ENCODE results near the gene TRIP12. TPM values are rescaled to one million over a fixed set of nuclear protein-coding genes. Genes with fewer than 3 reads are reported as not detected.

Gene TRIP12
- total and polyA plus RNA-seq, 2 donors (not counting 1 experiment from before 2014, with no cell fraction given), result 30.9 to 274 TPM

GRCh38 chr2:229875549-229875948 lies 46.3 kb downstream of the TRIP12 start:
- Histone ChIP-seq H3K4me2 (replicated peaks; ENCODE audit: low read depth, low read length, poor library complexity, severe bottlenecking) (no peak overlapping the region), H3K36me3 (replicated peaks in 1 of 2; ENCODE audit: control extremely low read depth in 1 of 2, control insufficient read depth in 1 of 2, extremely low read depth in 1 of 2, insufficient read depth in 2 of 2, low read length in 1 of 2) (peaks cover 2 to 37% of the 10 kb centered on the region in 2 experiments), H3K27me3 (replicated peaks in 1 of 4; ENCODE audit: control extremely low read depth in 1 of 4, control insufficient read depth in 3 of 4, insufficient read depth in 4 of 4, low read length in 3 of 4) (no peaks in the 10 kb centered on the region), H4K20me1 (ENCODE audit: control insufficient read depth, insufficient read depth, low read length, poor library complexity, severe bottlenecking) (peaks cover 32% of the 10 kb centered on the region), H3K9ac (ENCODE audit: low read length) (no peak overlapping the region), H3K27ac (ENCODE audit: low read length in 2 of 2) (no peak overlapping the region), H3K79me2 (ENCODE audit: control insufficient read depth, insufficient read depth, low read length) (peaks cover 85% of the 10 kb centered on the region), H3K9me3 (ENCODE audit: control extremely low read depth in 1 of 3, control insufficient read depth in 2 of 3, insufficient read depth in 1 of 3, low read length in 2 of 3) (no peaks in the 10 kb centered on the region), H3K4me3 (ENCODE audit: control extremely low read depth in 1 of 5, extremely low read depth in 1 of 5, insufficient read depth in 1 of 5, low read depth in 2 of 5, low read length in 4 of 5) (no peak overlapping the region), H3K4me1 (ENCODE audit: control insufficient read depth in 2 of 2, insufficient read depth in 2 of 2, low read length in 2 of 2) (peaks cover 7 to 8% of the 10 kb centered on the region in 2 donors), H2AFZ (ENCODE audit: insufficient read depth, low read depth, low read length, poor library complexity, severe bottlenecking) (no peak overlapping the region)
- intact Hi-C loops (cut with micrococcal nuclease), result no loop called here
- Mint-ChIP-seq H3K4me1 (peaks cover 21% of the 10 kb centered on the region), H3K4me3 (no peak overlapping the region), H3K27me3 (no peaks in the 10 kb centered on the region), H3K27ac (no peak overlapping the region), H3K9me3 (ENCODE audit: insufficient read depth) (no peaks in the 10 kb centered on the region)
- DNase-seq (no peak), ATAC-seq (ENCODE audit: low read depth) (no peak)
- TF ChIP-seq CTCF (IDR thresholded peaks at IDR 0.05) (no peak), EZH2 (IDR thresholded peaks at IDR 0.05; ENCODE audit: borderline replicate concordance, insufficient read depth, low read depth, low read length, poor library complexity, severe bottlenecking) (no peak)
- CTCF ChIA-PET, result no interaction called here
- no CpG with 5 or more reads among the region's 2 CpGs for WGBS (ENCODE audit: insufficient coverage)
- POLR2A ChIA-PET, result no interaction called here

GRCh38 chr2:229874647-229875046 lies 47.2 kb downstream of the TRIP12 start:
- H3K4me1 ChIP-seq (ENCODE audit: control insufficient read depth in 2 of 2, insufficient read depth in 2 of 2, low read length in 2 of 2), result peaks cover 7 to 8% of the 10 kb centered on the region in 2 donors
- TF ChIP-seq EZH2 (IDR thresholded peaks at IDR 0.05; ENCODE audit: borderline replicate concordance, insufficient read depth, low read depth, low read length, poor library complexity, severe bottlenecking) (no peak), CTCF (IDR thresholded peaks at IDR 0.05) (no peak)
- 86% methylated on average over 2 of the region's 4 CpGs for WGBS (ENCODE audit: insufficient coverage)
- ChIA-PET CTCF (interaction anchor here (1.1 kb wide), 1 partner anchor 37 kb away, joined by 5 read pairs; no protein-coding TSS in a partner anchor), POLR2A (interaction anchor here (0.6 kb wide), 1 partner anchor 47 kb away, joined by 4 read pairs; no protein-coding TSS in a partner anchor)
- Mint-ChIP-seq H3K27ac (no peak overlapping the region), H3K27me3 (no peaks in the 10 kb centered on the region), H3K9me3 (ENCODE audit: insufficient read depth) (no peaks in the 10 kb centered on the region), H3K4me1 (peaks cover 26% of the 10 kb centered on the region), H3K4me3 (no peak overlapping the region)
- no peak overlapping the region for H3K4me3 ChIP-seq (ENCODE audit: control extremely low read depth in 1 of 5, extremely low read depth in 1 of 5, insufficient read depth in 1 of 5, low read depth in 2 of 5, low read length in 4 of 5)
- no peaks in the 10 kb centered on the region for H3K9me3 ChIP-seq (ENCODE audit: control extremely low read depth in 1 of 3, control insufficient read depth in 2 of 3, insufficient read depth in 1 of 3, low read length in 2 of 3)
- H3K36me3 ChIP-seq (replicated peaks in 1 of 2; ENCODE audit: control extremely low read depth in 1 of 2, control insufficient read depth in 1 of 2, extremely low read depth in 1 of 2, insufficient read depth in 2 of 2, low read length in 1 of 2), result peaks cover 4 to 37% of the 10 kb centered on the region in 2 experiments
- intact Hi-C loops (cut with micrococcal nuclease), result no loop called here
- peaks cover 31% of the 10 kb centered on the region for H4K20me1 ChIP-seq (ENCODE audit: control insufficient read depth, insufficient read depth, low read length, poor library complexity, severe bottlenecking)
- H2AFZ ChIP-seq (ENCODE audit: insufficient read depth, low read depth, low read length, poor library complexity, severe bottlenecking), result no peak overlapping the region
- H3K27ac ChIP-seq (ENCODE audit: low read length in 2 of 2), result no peak overlapping the region
- H3K79me2 ChIP-seq (ENCODE audit: control insufficient read depth, insufficient read depth, low read length), result peaks cover 86% of the 10 kb centered on the region
- no peak for ATAC-seq (ENCODE audit: low read depth)
- no peak overlapping the region for H3K9ac ChIP-seq (ENCODE audit: low read length)
- no peak overlapping the region for H3K4me2 ChIP-seq (replicated peaks; ENCODE audit: low read depth, low read length, poor library complexity, severe bottlenecking)
- no peak for DNase-seq
- H3K27me3 ChIP-seq (replicated peaks in 1 of 4; ENCODE audit: control extremely low read depth in 1 of 4, control insufficient read depth in 3 of 4, insufficient read depth in 4 of 4, low read length in 3 of 4), result no peaks in the 10 kb centered on the region
